CD4-positive, alpha-beta T cell (primary cell): ENCODE measurements around the gene MRPS23. TPM values are rescaled to one million over a fixed set of nuclear protein-coding genes. Genes with fewer than 3 reads are reported as not detected.
"Not testable (repeated sequence)": the region's sequence is repeated elsewhere in the genome, so short reads cannot be mapped to it uniquely, and the experiment has no call there.

Experiments used
- ATAC-seq: fragments of 200-7000 bp; cut with Tn5 transposase; one replicate; pipeline ENCODE4 v1.10.0; 2022; ENCODE audit warnings: mild to moderate bottlenecking; ENCODE audit not compliant: poor library complexity
- CTCF ChIA-PET: fragments of 350-600 bp; sonication (Branson Sonifier 250); formaldehyde crosslinking; loops from one replicate; lab custom pipeline; 2021; ENCODE audit warnings: antibody characterized with exemption, inconsistent platforms; lab: Charles Lee
- POLR2A ChIA-PET: fragments of 350-600 bp; sonication (Branson Sonifier 250); formaldehyde crosslinking; loops from one replicate; lab custom pipeline; 2021; ENCODE audit warnings: antibody characterized with exemption, inconsistent platforms; lab: Charles Lee
- DNase-seq, 14 experiments: peaks; one replicate each; pipeline ENCODE4 v3.0.0-alpha.2; 2013 to 2020; ENCODE audit warnings: mixed read lengths in 2 of 14
- H3K27ac ChIP-seq, 2 donors: one replicate each; pipeline versions ENCODE4 v1.5.1 to v1.7.0; 2013; ENCODE audit warnings: low read length in 2 of 2, low read depth in 1 of 2, mild to moderate bottlenecking in 1 of 2
- H3K27me3 ChIP-seq, 2 experiments: 1 replicate in 1 of 2; 2 replicates in 1 of 2; pipeline versions ENCODE4 v1.6.1 to v1.7.0; 2013; ENCODE audit warnings: low read length in 2 of 2, control low read depth in 1 of 2, mild to moderate bottlenecking in 1 of 2, moderate library complexity in 1 of 2; ENCODE audit not compliant: insufficient read depth in 2 of 2, control insufficient read depth in 1 of 2
- H3K36me3 ChIP-seq: one replicate; pipeline ENCODE4 v1.6.1; 2013; ENCODE audit warnings: low read length, control low read depth; ENCODE audit not compliant: insufficient read depth
- H3K4me1 ChIP-seq: one replicate; pipeline ENCODE4 v1.6.1; 2013; ENCODE audit warnings: low read length, control low read depth; ENCODE audit not compliant: insufficient read depth
- H3K4me3 ChIP-seq: one replicate; pipeline ENCODE4 v1.5.1; 2013; ENCODE audit warnings: mild to moderate bottlenecking, low read length, moderate library complexity
- H3K9me3 ChIP-seq, 2 experiments: 1 replicate in 1 of 2; 2 replicates in 1 of 2; pipeline versions ENCODE4 v1.6.1 to v1.7.0; 2013; ENCODE audit warnings: low read length in 2 of 2, mild to moderate bottlenecking in 2 of 2, control low read depth in 1 of 2, moderate library complexity in 1 of 2; ENCODE audit not compliant: control insufficient read depth in 1 of 2, insufficient read depth in 1 of 2
- H3K27ac Mint-ChIP-seq: one replicate; pipeline ENCODE4 v1.8.0; 2020; ENCODE audit warnings: mixed read lengths
- H3K27me3 Mint-ChIP-seq: one replicate; pipeline ENCODE4 v1.8.0; 2021; ENCODE audit warnings: mixed read lengths
- H3K36me3 Mint-ChIP-seq: one replicate; pipeline ENCODE4 v1.8.0; 2021; ENCODE audit warnings: low read depth, mixed read lengths
- H3K4me1 Mint-ChIP-seq: one replicate; pipeline ENCODE4 v1.8.0; 2021; ENCODE audit warnings: low read depth, mixed read lengths
- H3K4me3 Mint-ChIP-seq: one replicate; pipeline ENCODE4 v1.8.0; 2020; ENCODE audit warnings: mild to moderate bottlenecking, mixed read lengths
- H3K9me3 Mint-ChIP-seq: one replicate; pipeline ENCODE4 v1.8.0; 2020; ENCODE audit warnings: mixed read lengths
- CTCF ChIP-seq: fragments of 200-600 bp; IDR thresholded peaks from one replicate; pipeline ENCODE4 v1.8.0; 2022; ENCODE audit warnings: antibody characterized with exemption, mild to moderate bottlenecking
- intact Hi-C, 2 experiments: fragments of 100-400 bp; cut with DNase I in 1 of 2; cut with micrococcal nuclease in 1 of 2; formaldehyde crosslinking; loops; one replicate each; pipeline versions ENCODE4 v1.15.1 to v1.9.0; 2023 to 2025; cut with DNase I, micrococcal nuclease
- total RNA-seq, 174 experiments: library from RNA in 2 of 174; stranded (reverse) in 2 of 174; gene quantifications; one replicate each; pipeline ENCODE4 v1.2.3 and lab custom pipeline; 2021 to 2026

MRPS23 gene
- total RNA-seq, 2 experiments from 2014 or later = 14.6 to 14.7 TPM

DNA sequence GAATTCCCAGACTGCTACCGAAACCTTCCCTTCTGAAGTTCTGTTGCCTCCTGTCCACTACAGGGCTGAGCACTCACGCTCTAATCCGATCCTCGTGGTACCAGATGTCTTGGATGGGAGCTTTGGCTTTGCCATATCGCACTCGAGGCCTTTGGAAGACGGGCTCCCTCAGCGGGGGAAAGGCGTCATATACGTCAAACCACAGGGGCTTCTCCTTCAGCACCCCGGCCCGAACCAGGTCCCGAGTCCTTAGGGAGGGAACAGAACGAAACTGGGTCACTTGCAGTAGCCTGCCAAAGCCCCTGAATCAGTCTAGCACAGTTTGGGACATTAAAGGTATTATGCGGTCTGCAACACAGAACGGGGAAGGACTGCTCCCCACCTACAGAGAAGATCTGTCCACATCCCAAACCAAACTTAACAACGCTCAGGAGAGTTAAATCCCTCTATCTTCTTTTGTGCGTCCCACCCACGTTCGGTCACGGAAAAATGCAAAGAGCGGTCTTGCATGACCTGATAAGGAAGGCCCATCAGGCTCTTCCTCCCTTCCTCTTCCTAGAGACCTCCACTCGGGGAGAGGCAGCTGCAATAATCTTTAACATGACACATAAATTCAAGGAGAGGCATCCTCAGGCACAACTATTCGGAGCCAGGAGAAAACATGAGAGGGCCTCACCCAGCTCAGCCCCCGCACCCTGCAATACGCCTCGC, 526 bp downstream of the MRPS23 start:
- peak overlapping the region; percentile 99 for H3K4me3 ChIP-seq
- H3K9me3 ChIP-seq = no peaks in the 10 kb centered on the region
- Mint-ChIP-seq H3K27ac (peak overlapping the region; percentile 97), H3K36me3 (peaks cover 35% of the 10 kb centered on the region), H3K4me1 (peaks cover 46% of the 10 kb centered on the region), H3K9me3 (no peaks in the 10 kb centered on the region), H3K27me3 (no peaks in the 10 kb centered on the region), H3K4me3 (peak overlapping the region; percentile 95)
- no peak for TF ChIP-seq CTCF
- CTCF ChIA-PET = interaction anchor here (1.7 to 1.8 kb wide), 2 partner anchors 150 to 158 kb away, joined by 5 to 6 read pairs; partner anchors contain the start of gene SRSF1
- intact Hi-C loops = loop anchor here in 1 of 2 experiments (5.0 kb wide), 1 partner anchor 668 kb away; no protein-coding TSS in a partner anchor
- peak in 2 of 14 experiments; percentile 1 to 31 for DNase-seq
- H3K27me3 ChIP-seq = no peaks in the 10 kb centered on the region
- POLR2A ChIA-PET = interaction anchor here (0.6 to 2.8 kb wide), 28 partner anchors 8 to 1771 kb away, joined by 3 to 61 read pairs (median 5); partner anchors contain the start of genes AKAP1, CLTC, CUEDC1 and DYNLL2
- ATAC-seq = no peak
- peak overlapping the region; percentile 60 to 93 for H3K27ac ChIP-seq
- peaks cover 22% of the 10 kb centered on the region for H3K36me3 ChIP-seq
- H3K4me1 ChIP-seq = peaks cover 42% of the 10 kb centered on the region

DNA sequence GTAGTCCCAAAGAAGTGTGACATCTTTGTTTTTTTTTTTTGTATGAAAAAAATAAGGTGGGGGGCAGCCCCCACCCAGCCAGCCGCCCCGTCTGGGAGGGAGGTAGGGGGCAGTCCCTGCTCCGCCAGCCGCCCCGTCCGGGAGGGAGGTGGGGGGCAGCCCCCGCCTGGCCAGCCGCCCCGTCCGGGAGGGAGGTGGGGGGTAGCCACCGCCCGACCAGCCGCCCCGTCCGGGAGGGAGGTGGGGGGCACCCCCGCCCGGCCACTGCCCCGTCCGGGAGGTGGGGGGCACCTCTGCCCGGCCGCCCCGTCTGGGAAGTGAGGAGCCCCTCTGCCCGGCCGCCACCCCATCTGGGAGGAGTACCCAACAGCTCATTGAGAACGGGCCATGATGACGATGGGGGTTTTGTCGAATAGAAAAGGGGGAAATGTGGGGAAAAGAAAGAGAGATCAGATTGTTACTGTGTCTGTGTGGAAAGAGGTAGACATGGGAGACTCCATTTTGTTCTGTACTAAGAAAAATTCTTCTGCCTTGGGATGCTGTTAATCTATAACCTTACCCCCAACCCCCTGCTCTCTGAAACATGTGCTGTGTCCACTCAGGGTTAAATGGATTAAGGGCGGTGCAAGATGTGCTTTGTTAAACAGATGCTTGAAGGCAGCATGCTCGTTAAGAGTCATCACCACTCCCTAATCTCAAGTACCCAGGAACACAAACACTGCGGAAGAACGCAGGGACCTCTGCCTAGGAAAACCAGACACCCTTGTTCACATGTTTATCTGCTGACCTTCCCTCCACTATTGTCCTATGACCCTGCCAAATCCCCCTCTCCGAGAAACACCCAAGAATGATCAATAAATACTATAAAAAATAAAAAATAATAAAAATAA, 3.5 kb downstream of the MRPS23 start:
- Mint-ChIP-seq H3K4me3 (peak overlapping the region; percentile 65), H3K4me1 (peaks cover 52% of the 10 kb centered on the region), H3K36me3 (peaks cover 51% of the 10 kb centered on the region)
- DNase-seq, H3K27me3 Mint-ChIP-seq, H3K4me3 ChIP-seq, ATAC-seq, H3K27ac ChIP-seq, H3K9me3 ChIP-seq, H3K27me3 ChIP-seq, POLR2A ChIA-PET, H3K27ac Mint-ChIP-seq, H3K9me3 Mint-ChIP-seq, CTCF ChIA-PET: not testable (repeated sequence)
- intact Hi-C loops = loop anchor here in 1 of 2 experiments (5.0 kb wide), 1 partner anchor 671 kb away; no protein-coding TSS in a partner anchor
- H3K4me1 ChIP-seq = peaks cover 33% of the 10 kb centered on the region
- peaks cover 33% of the 10 kb centered on the region for H3K36me3 ChIP-seq

DNA sequence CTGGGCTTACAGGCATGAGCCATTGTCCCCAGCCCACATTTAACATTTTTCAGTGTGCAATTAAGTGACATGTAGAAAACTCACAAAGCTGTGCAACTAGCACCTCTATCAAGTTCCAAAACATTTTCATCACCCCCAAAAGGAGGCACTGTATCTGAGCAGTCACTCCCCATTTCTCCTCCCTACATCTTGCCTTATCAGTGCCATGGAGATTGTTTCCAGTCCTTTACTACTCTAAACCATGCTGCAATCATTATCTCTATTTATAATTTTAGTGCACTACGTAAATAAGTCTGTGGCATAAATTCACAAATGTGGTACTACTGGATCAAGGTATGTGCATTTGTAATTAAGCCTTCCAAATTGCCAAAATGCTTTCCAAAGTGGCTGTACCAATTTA, 7.6 kb downstream of the MRPS23 start:
- H3K4me3 ChIP-seq = no peak overlapping the region
- peaks cover 24% of the 10 kb centered on the region for H3K4me1 Mint-ChIP-seq
- ChIA-PET POLR2A (no interaction called here), CTCF (no interaction called here)
- TF ChIP-seq CTCF = no peak
- no peak overlapping the region for H3K4me3 Mint-ChIP-seq
- no peak overlapping the region for H3K27ac Mint-ChIP-seq
- peaks cover 56% of the 10 kb centered on the region for H3K36me3 ChIP-seq
- no peak for ATAC-seq
- DNase-seq = no peak
- no peaks in the 10 kb centered on the region for H3K9me3 ChIP-seq
- no peaks in the 10 kb centered on the region for H3K9me3 Mint-ChIP-seq
- no peak overlapping the region for H3K27ac ChIP-seq
- H3K4me1 ChIP-seq = no peaks in the 10 kb centered on the region
- no peaks in the 10 kb centered on the region for H3K27me3 Mint-ChIP-seq
- intact Hi-C loops = no loop called here
- no peaks in the 10 kb centered on the region for H3K27me3 ChIP-seq
- H3K36me3 Mint-ChIP-seq = peaks cover 60% of the 10 kb centered on the region
